Measurements from ENCODE around the gene ZFP92.

DNA sequence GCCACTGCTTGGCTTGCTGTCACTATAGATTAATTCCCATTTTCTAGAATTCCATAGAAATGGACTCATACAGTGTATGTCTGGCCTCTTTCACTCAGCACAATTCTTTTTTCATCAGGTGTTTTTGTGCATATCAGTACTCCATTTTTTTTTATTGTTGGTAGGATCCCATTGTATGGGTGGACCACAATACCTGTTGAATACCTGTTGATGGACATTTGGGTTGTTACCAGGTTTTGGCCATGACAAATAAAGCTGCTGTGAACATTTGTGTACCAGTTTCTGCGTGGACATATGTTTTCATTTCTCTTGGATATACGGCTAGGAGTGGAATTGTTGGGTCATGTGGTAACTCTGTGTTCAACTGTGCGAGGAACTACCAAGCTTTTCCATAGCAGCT, 14.9 kb downstream of the ZFP92 start:
- TF ChIP-seq, protein P1, sequence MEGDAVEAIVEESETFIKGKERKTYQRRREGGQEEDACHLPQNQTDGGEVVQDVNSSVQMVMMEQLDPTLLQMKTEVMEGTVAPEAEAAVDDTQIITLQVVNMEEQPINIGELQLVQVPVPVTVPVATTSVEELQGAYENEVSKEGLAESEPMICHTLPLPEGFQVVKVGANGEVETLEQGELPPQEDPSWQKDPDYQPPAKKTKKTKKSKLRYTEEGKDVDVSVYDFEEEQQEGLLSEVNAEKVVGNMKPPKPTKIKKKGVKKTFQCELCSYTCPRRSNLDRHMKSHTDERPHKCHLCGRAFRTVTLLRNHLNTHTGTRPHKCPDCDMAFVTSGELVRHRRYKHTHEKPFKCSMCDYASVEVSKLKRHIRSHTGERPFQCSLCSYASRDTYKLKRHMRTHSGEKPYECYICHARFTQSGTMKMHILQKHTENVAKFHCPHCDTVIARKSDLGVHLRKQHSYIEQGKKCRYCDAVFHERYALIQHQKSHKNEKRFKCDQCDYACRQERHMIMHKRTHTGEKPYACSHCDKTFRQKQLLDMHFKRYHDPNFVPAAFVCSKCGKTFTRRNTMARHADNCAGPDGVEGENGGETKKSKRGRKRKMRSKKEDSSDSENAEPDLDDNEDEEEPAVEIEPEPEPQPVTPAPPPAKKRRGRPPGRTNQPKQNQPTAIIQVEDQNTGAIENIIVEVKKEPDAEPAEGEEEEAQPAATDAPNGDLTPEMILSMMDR (IDR thresholded peaks at IDR 0.05; ENCODE audit: extremely low read depth in 1 of 2, insufficient read depth in 1 of 2, low read depth in 1 of 2, low read length in 2 of 2): no peak
- TF ChIP-seq EZH2 (IDR thresholded peaks at IDR 0.05; ENCODE audit: borderline replicate concordance, low read depth, low read length, severe bottlenecking) (no peak), POLR2A (IDR thresholded peaks at IDR 0.05; ENCODE audit: low read depth, low read length) (no peak), GATA2 (IDR thresholded peaks at IDR 0.05; ENCODE audit: insufficient read depth, insufficient read length, low read depth, low read length) (no peak), POLR2AphosphoS5 (IDR thresholded peaks at IDR 0.05; ENCODE audit: insufficient read depth, low read depth, low read length) (no peak)

Data from endothelial cell of umbilical vein (primary cell).